ENCODE data around the gene HSD11B1. TPM values are rescaled to one million over a fixed set of nuclear protein-coding genes. Genes with fewer than 3 reads are reported as not detected.

Gene HSD11B1
- total and polyA plus RNA-seq, 2 of the 4 experiments (the other 2 are of a cell fraction), result 0.41 to 0.72 TPM

DNA sequence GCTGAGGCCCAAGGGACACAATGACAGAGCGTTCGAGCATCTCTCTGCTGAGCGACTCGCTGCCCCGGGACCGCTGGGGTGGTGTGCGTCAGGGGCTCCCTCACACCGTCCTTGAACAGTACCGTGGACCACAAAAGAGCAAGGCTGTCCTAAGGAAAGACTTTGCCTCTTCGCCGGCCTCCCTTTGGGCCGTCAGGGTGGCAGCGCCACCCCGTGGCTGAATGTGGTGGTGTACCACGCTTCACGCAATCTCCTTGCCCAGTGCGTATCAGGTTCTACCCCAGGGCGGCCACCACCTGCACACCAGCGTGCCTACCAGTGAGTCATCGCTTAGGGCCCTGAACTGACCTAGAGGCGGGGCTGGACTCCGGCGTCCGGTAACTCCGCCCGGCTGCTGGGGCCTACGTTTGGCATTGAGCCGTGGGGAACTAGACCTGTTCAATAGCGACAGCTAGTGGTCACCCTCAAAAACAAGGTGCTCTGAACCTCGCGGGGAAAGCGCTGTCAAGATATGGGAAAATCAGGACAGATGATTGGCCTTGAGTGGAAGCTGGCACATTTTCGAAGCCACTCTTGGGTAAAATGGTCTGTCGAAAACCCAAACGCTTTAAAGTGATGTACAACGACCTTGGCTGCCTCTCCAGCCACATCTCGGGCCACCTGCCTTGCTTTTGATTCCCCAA, 43.1 kb downstream of the HSD11B1 start:
- dilution Hi-C loops (cut with HindIII; ENCODE audit: low sequenced_read_pairs, unreplicated experiment), result no loop called here
- WGBS, 2 experiments (ENCODE audit: extremely low coverage in 2 of 2, insufficient read length in 1 of 2), result 13% methylated on average over 20 of the region's 37 CpGs; no CpG with 5 or more reads in 1 of the 2 experiments
- Histone ChIP-seq H3K9ac (ENCODE audit: low read depth, low read length) (no peak overlapping the region), H2BK20ac (ENCODE audit: low read depth, low read length) (no peak overlapping the region; the same call in 1 of the 2 replicates), H3K27me3 (ENCODE audit: control insufficient read depth, insufficient read depth, low read length) (0 out of 2 replicates have a peak, but pooled peaks cover 1% of the 10 kb centered on the region), H3K4ac (ENCODE audit: low read depth, low read length) (no peak overlapping the region), H3K9me3 (ENCODE audit: control insufficient read depth, insufficient read depth, low read length) (no peaks in the 10 kb centered on the region), H4K5ac (ENCODE audit: low read depth, low read length) (no peak overlapping the region; the same call in 1 of the 2 replicates), H3K9me1 (ENCODE audit: insufficient read depth, low read length) (0 out of 2 replicates have a peak, but pooled peaks cover 10% of the 10 kb centered on the region), H3K79me1 (ENCODE audit: low read depth in 1 of 2, low read length in 2 of 2) (no peaks in the 10 kb centered on the region), H2BK15ac (ENCODE audit: low read depth, low read length) (no peak overlapping the region), H2AK9ac (replicated peaks; ENCODE audit: low read depth, low read length, poor library complexity) (no peak overlapping the region), H2AK5ac (ENCODE audit: low read depth, low read length) (no peak overlapping the region), H3K4me2 (ENCODE audit: low read depth, low read length) (peak overlapping the region; percentile 32), H3K27ac (ENCODE audit: insufficient read depth, low read length) (no peak overlapping the region), H4K91ac (ENCODE audit: insufficient read depth, low read depth, low read length) (no peak overlapping the region), H2BK5ac (ENCODE audit: low read depth, low read length, poor library complexity, severe bottlenecking) (no peak overlapping the region), H3K14ac (replicated peaks; ENCODE audit: low read depth, low read length) (no peak overlapping the region), H3K23ac (ENCODE audit: low read depth, low read length) (no peak overlapping the region), H3K56ac (ENCODE audit: extremely low read depth, insufficient read depth, low read length) (no peak overlapping the region), H4K8ac (ENCODE audit: low read depth in 2 of 2, low read length in 2 of 2) (no peak overlapping the region), H4K20me1 (ENCODE audit: insufficient read depth, low read length) (no peaks in the 10 kb centered on the region), H3K4me1 (ENCODE audit: control insufficient read depth, insufficient read depth, low read length) (peaks cover 3% of the 10 kb centered on the region; the same call in 1 of the 2 replicates), H3K36me3 (ENCODE audit: control insufficient read depth, insufficient read depth, low read length) (no peaks in the 10 kb centered on the region), H2AFZ (replicated peaks; ENCODE audit: low read length, poor library complexity) (peak overlapping the region; percentile 91), H2BK120ac (ENCODE audit: low read depth, low read length) (no peak overlapping the region), H3K18ac (ENCODE audit: low read depth, low read length) (no peak overlapping the region), H3K4me3 (ENCODE audit: insufficient read depth, low read depth, low read length) (peak overlapping the region; percentile 6; the same call in 1 of the 2 replicates)
- intact Hi-C loops (cut with micrococcal nuclease), result loop anchor here (1.0 to 5.0 kb wide), 5 partner anchors 54 to 178 kb away; no protein-coding TSS in a partner anchor
- POLR2A ChIA-PET (ENCODE audit: unreplicated experiment), result no interaction called here
- BruUV-seq (replicated peaks), result no TSS peak
- CTCF ChIA-PET, result interaction anchor here (1.0 to 1.4 kb wide), 4 partner anchors 10 to 98 kb away, joined by 3 to 10 read pairs (median 4); no protein-coding TSS in a partner anchor
- DNase-seq (peak; percentile 89), ATAC-seq (ENCODE audit: low read depth) (peak; percentile 94)
- in situ Hi-C loops (cut with MboI; ENCODE audit: low sequenced_read_pairs), result no loop called here
- no peak for TF ChIP-seq CHD1 (IDR thresholded peaks at IDR 0.05; ENCODE audit: low read depth, low read length)
- TF ChIP-seq BHLHE40 (IDR thresholded peaks at IDR 0.05; ENCODE audit: low read depth, low read length), result no peak
- no peak for TF ChIP-seq RFX5 (IDR thresholded peaks at IDR 0.05; ENCODE audit: low read depth, low read length)
- peak; percentile 36 for TF ChIP-seq SMC3 (IDR thresholded peaks at IDR 0.05; ENCODE audit: low read depth, low read length)
- no peak for TF ChIP-seq ELK1 (IDR thresholded peaks at IDR 0.05; ENCODE audit: borderline replicate concordance, low read depth, low read length)
- peak; percentile 12; the same call in 1 of the 2 replicates for TF ChIP-seq MAZ (IDR thresholded peaks at IDR 0.05; ENCODE audit: borderline replicate concordance, low read depth, low read length)
- no peak for TF ChIP-seq NFE2L2 (IDR thresholded peaks at IDR 0.05; ENCODE audit: low read depth, low read length)
- peak; percentile 41; the same call in 1 of the 2 replicates for TF ChIP-seq CEBPB (IDR thresholded peaks at IDR 0.05; ENCODE audit: low read depth, low read length)
- TF ChIP-seq, protein P1, sequence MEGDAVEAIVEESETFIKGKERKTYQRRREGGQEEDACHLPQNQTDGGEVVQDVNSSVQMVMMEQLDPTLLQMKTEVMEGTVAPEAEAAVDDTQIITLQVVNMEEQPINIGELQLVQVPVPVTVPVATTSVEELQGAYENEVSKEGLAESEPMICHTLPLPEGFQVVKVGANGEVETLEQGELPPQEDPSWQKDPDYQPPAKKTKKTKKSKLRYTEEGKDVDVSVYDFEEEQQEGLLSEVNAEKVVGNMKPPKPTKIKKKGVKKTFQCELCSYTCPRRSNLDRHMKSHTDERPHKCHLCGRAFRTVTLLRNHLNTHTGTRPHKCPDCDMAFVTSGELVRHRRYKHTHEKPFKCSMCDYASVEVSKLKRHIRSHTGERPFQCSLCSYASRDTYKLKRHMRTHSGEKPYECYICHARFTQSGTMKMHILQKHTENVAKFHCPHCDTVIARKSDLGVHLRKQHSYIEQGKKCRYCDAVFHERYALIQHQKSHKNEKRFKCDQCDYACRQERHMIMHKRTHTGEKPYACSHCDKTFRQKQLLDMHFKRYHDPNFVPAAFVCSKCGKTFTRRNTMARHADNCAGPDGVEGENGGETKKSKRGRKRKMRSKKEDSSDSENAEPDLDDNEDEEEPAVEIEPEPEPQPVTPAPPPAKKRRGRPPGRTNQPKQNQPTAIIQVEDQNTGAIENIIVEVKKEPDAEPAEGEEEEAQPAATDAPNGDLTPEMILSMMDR (conservative IDR thresholded peaks at IDR 0.05; ENCODE audit: low read depth, low read length), result peak; percentile 65
- no peak for TF ChIP-seq POLR2A (IDR thresholded peaks at IDR 0.05; ENCODE audit: low read depth, low read length)
- peak; percentile 63; the same call in 1 of the 2 replicates for TF ChIP-seq FOS (IDR thresholded peaks at IDR 0.05; ENCODE audit: low read depth, low read length)
- no peak for TF ChIP-seq RCOR1 (IDR thresholded peaks at IDR 0.05; ENCODE audit: insufficient replicate concordance, low read length)
- peak; percentile 43 for TF ChIP-seq RAD21 (IDR thresholded peaks at IDR 0.05; ENCODE audit: low read length)
- TF ChIP-seq, protein P2, sequence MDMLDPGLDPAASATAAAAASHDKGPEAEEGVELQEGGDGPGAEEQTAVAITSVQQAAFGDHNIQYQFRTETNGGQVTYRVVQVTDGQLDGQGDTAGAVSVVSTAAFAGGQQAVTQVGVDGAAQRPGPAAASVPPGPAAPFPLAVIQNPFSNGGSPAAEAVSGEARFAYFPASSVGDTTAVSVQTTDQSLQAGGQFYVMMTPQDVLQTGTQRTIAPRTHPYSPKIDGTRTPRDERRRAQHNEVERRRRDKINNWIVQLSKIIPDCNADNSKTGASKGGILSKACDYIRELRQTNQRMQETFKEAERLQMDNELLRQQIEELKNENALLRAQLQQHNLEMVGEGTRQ (IDR thresholded peaks at IDR 0.05; ENCODE audit: low read depth, low read length), result no peak

All from IMR-90 (cell line).